Neuronal stem cell (in vitro differentiated cells): Measurements from ENCODE around the gene CLNK.

Source experiments
- DNase-seq: peaks from one replicate; pipeline ENCODE4 v3.0.0-alpha.2; 2013; ENCODE audit warnings: low spot score
- H2AFZ ChIP-seq: one replicate; pipeline ENCODE4 v1.6.1; 2013; ENCODE audit warnings: mild to moderate bottlenecking, low read length, inconsistent platforms
- H2AK5ac ChIP-seq: 2 replicates; pipeline ENCODE4 v1.6.1; 2013; ENCODE audit warnings: low read depth, mild to moderate bottlenecking, inconsistent platforms, low read length, moderate library complexity, mixed read lengths
- H2BK120ac ChIP-seq: 2 replicates; pipeline ENCODE4 v1.6.1; 2013; ENCODE audit warnings: low read depth, mild to moderate bottlenecking, inconsistent platforms, low read length, moderate library complexity, mixed read lengths
- H2BK12ac ChIP-seq: one replicate; pipeline ENCODE4 v1.6.1; 2013; ENCODE audit warnings: low read length, inconsistent platforms
- H2BK15ac ChIP-seq: 2 replicates; pipeline ENCODE4 v1.6.1; 2013; ENCODE audit warnings: mild to moderate bottlenecking, low read length, inconsistent platforms, mixed read lengths
- H2BK5ac ChIP-seq: one replicate; pipeline ENCODE4 v1.6.1; 2013; ENCODE audit warnings: inconsistent platforms, mild to moderate bottlenecking, low read length, moderate library complexity
- H3K14ac ChIP-seq: one replicate; pipeline ENCODE4 v1.6.1; 2013; ENCODE audit warnings: low read length, inconsistent platforms
- H3K18ac ChIP-seq: 2 replicates; pipeline ENCODE4 v1.6.1; 2013; ENCODE audit warnings: low read length, inconsistent platforms
- H3K23ac ChIP-seq: 2 replicates; pipeline ENCODE4 v1.6.1; 2013; ENCODE audit warnings: low read depth, mild to moderate bottlenecking, mixed read lengths, low read length, inconsistent platforms; ENCODE audit not compliant: poor library complexity
- H3K27ac ChIP-seq: replicated peaks from 3 replicates; pipeline ENCODE4 v1.5.1; 2013; ENCODE audit warnings: low read length, inconsistent platforms
- H3K27me3 ChIP-seq, 3 experiments: 2 replicates each; pipeline ENCODE4 v1.6.1; 2013; ENCODE audit warnings: low read length in 3 of 3, mild to moderate bottlenecking in 2 of 3, inconsistent platforms in 1 of 3, low read depth in 1 of 3, mixed read lengths in 1 of 3, moderate library complexity in 1 of 3; ENCODE audit not compliant: control insufficient read depth in 3 of 3, insufficient read depth in 3 of 3
- H3K36me3 ChIP-seq, 2 donors: replicated peaks in 1 of 2; 2 replicates each; pipeline ENCODE4 v1.6.1; 2013; ENCODE audit warnings: low read length in 2 of 2; ENCODE audit not compliant: control insufficient read depth in 2 of 2, insufficient read depth in 2 of 2
- H3K4ac ChIP-seq: 2 replicates; pipeline ENCODE4 v1.6.1; 2013; ENCODE audit warnings: inconsistent platforms, mild to moderate bottlenecking, low read length, moderate library complexity
- H3K4me1 ChIP-seq, 2 donors: 1 replicate in 1 of 2; 2 replicates in 1 of 2; pipeline ENCODE4 v1.6.1; 2013; ENCODE audit warnings: low read length in 2 of 2, low read depth in 1 of 2; ENCODE audit not compliant: control insufficient read depth in 2 of 2, insufficient read depth in 1 of 2
- H3K4me2 ChIP-seq: one replicate; pipeline ENCODE4 v1.6.1; 2013; ENCODE audit warnings: mild to moderate bottlenecking, low read length, inconsistent platforms; ENCODE audit not compliant: insufficient read depth, poor library complexity, severe bottlenecking
- H3K4me3 ChIP-seq, 2 donors: 2 replicates each; pipeline ENCODE4 v1.5.1; 2013; ENCODE audit warnings: low read length in 2 of 2, mild to moderate bottlenecking in 2 of 2, inconsistent platforms in 1 of 2, moderate library complexity in 1 of 2
- H3K79me1 ChIP-seq: one replicate; pipeline ENCODE4 v1.6.1; 2013; ENCODE audit warnings: low read depth, mild to moderate bottlenecking, inconsistent platforms, low read length, moderate library complexity
- H3K9ac ChIP-seq: one replicate; pipeline ENCODE4 v1.6.1; 2013; ENCODE audit warnings: mild to moderate bottlenecking, low read depth, low read length, inconsistent platforms; ENCODE audit not compliant: poor library complexity
- H3K9me3 ChIP-seq, 2 donors: replicated peaks in 1 of 2; 2 replicates each; pipeline versions ENCODE3 to v1.6.1; 2013; ENCODE audit warnings: low read length in 2 of 2, mild to moderate bottlenecking in 2 of 2, inconsistent platforms in 1 of 2, low read depth in 1 of 2, mixed read lengths in 1 of 2, moderate library complexity in 1 of 2; ENCODE audit not compliant: control insufficient read depth in 2 of 2, insufficient read depth in 1 of 2
- H4K8ac ChIP-seq: one replicate; pipeline ENCODE4 v1.6.1; 2013; ENCODE audit warnings: low read depth, mild to moderate bottlenecking, inconsistent platforms, low read length, moderate library complexity
- H4K91ac ChIP-seq: one replicate; pipeline ENCODE4 v1.6.1; 2013; ENCODE audit warnings: low read length, low read depth, mild to moderate bottlenecking, inconsistent platforms; ENCODE audit not compliant: poor library complexity
- WGBS, 2 donors: extraction: QIAGEN DNeasy Blood & Tissue Kit; methylation state at CpG; one replicate each; pipeline ENCODE4 v1.1.7; 2013; ENCODE audit warnings: missing lambda C conversion rate in 2 of 2, mixed read lengths in 1 of 2; ENCODE audit not compliant: insufficient read length in 2 of 2, insufficient replicate concordance in 1 of 2; ENCODE audit errors: extremely low coverage in 2 of 2; 5-methylcytosine and 5-hydroxymethylcytosine counted together

CLNK gene

DNA sequence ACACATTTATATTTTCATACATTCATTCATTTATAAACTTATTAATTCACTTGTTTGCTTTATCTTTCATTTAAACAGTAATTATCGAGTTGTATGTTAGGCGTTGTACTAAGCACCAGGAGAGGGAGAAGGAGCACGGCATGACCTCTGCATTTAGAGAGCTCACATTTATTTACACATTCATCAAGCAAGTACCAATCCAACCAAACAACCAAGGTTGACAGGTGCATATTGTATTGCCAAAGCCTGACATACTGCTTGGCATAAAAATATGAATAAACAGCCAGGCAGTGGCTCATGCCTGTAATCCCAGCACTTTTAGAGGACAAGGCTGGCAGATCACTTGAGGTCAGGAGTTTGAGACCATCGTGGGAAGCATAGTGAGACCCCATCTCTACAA, 37.0 kb upstream of the CLNK start:
- no peak overlapping the region for H3K9ac ChIP-seq
- H3K9me3 ChIP-seq, result peaks cover 0 to 1% of the 10 kb centered on the region in 2 donors
- H3K79me1 ChIP-seq, result no peaks in the 10 kb centered on the region
- H2AFZ ChIP-seq, result no peak overlapping the region
- no peak overlapping the region for H4K8ac ChIP-seq
- H3K4me3 ChIP-seq, result no peak overlapping the region
- no peak for DNase-seq
- H2BK120ac ChIP-seq, result no peak overlapping the region
- H4K91ac ChIP-seq, result no peak overlapping the region
- H2BK15ac ChIP-seq, result no peak overlapping the region
- WGBS, 2 donors, result no CpG with 5 or more reads among the region's 4 CpGs
- no peak overlapping the region for H2BK12ac ChIP-seq
- H3K14ac ChIP-seq, result no peak overlapping the region
- peaks cover 0 to 2% of the 10 kb centered on the region in 2 donors for H3K4me1 ChIP-seq
- no peaks in the 10 kb centered on the region for H3K27me3 ChIP-seq
- H3K27ac ChIP-seq, result no peak overlapping the region
- H2AK5ac ChIP-seq, result no peak overlapping the region
- no peak overlapping the region for H3K4ac ChIP-seq
- H3K23ac ChIP-seq, result no peak overlapping the region
- H3K18ac ChIP-seq, result no peak overlapping the region
- H2BK5ac ChIP-seq, result no peak overlapping the region
- H3K4me2 ChIP-seq, result no peak overlapping the region
- no peaks in the 10 kb centered on the region for H3K36me3 ChIP-seq

DNA sequence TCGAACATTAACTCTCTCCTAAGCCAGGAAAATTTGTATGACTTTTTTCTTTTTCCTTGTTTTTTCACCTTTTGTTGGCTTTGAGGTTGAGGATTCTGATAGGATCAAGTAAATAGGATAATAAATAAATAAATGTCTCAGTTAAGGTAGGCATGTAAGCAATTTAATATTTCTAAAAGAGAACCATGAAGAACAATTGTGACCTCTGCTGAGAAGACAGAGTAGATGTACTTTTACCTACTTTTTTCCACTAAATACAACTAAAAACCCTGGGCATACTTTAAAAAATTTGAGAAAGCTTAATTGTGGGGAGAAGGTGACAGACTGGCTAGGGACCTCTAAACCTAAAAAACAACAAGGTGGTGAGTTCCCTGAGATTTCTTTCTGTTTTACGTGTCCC, 31.6 kb upstream of the CLNK start:
- Histone ChIP-seq H4K8ac (no peak overlapping the region), H3K9ac (no peak overlapping the region), H3K27ac (no peak overlapping the region), H3K18ac (no peak overlapping the region), H3K4me2 (no peak overlapping the region), H3K23ac (no peak overlapping the region), H3K9me3 (peaks cover 3 to 7% of the 10 kb centered on the region in 2 donors), H2AFZ (no peak overlapping the region), H2AK5ac (no peak overlapping the region), H2BK12ac (no peak overlapping the region), H3K4me1 (peaks cover 0 to 1% of the 10 kb centered on the region in 2 donors), H3K4ac (no peak overlapping the region), H2BK5ac (no peak overlapping the region), H3K4me3 (no peak overlapping the region), H3K27me3 (no peaks in the 10 kb centered on the region), H3K79me1 (no peaks in the 10 kb centered on the region), H3K14ac (no peak overlapping the region), H3K36me3 (no peaks in the 10 kb centered on the region), H2BK120ac (no peak overlapping the region), H2BK15ac (no peak overlapping the region), H4K91ac (no peak overlapping the region)
- WGBS, 2 donors, result no CpG with 5 or more reads among the region's 2 CpGs
- DNase-seq, result no peak

DNA sequence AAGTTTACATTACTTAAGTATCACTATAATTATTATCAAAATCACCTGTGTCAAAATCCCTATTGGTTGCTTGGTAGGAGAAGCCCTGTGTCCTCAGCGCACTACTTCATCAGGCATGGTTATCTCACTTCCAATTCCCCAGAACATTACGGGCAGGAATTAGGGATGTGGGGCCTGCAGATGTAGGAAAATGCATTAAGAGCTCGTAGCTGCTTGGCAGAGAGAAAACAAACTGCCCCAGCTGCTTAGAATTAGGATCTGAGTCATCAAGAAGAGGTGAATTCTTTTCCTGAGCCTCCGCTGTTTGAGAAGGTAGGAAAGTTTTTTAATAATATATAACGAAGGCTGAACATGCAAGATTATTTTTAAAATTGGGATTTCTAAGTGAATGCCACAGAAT, 31.1 kb upstream of the CLNK start:
- Histone ChIP-seq H4K8ac (no peak overlapping the region), H3K27me3 (no peaks in the 10 kb centered on the region), H3K36me3 (no peaks in the 10 kb centered on the region), H3K14ac (no peak overlapping the region), H2BK120ac (no peak overlapping the region), H3K4me3 (no peak overlapping the region), H3K9ac (no peak overlapping the region), H3K23ac (no peak overlapping the region), H3K4me2 (no peak overlapping the region), H3K4me1 (peaks cover 0 to 1% of the 10 kb centered on the region in 2 donors), H3K27ac (no peak overlapping the region), H2BK5ac (no peak overlapping the region), H3K4ac (no peak overlapping the region), H4K91ac (no peak overlapping the region), H3K9me3 (peaks cover 3 to 7% of the 10 kb centered on the region in 2 donors), H2AFZ (no peak overlapping the region), H3K79me1 (no peaks in the 10 kb centered on the region), H3K18ac (no peak overlapping the region), H2BK15ac (no peak overlapping the region), H2BK12ac (no peak overlapping the region), H2AK5ac (no peak overlapping the region)
- no peak for DNase-seq
- no CpG with 5 or more reads among the region's 5 CpGs for WGBS, 2 donors

- Histone ChIP-seq H3K36me3 (no peaks in the 10 kb centered on the region), H3K14ac (no peak overlapping the region), H2BK15ac (no peak overlapping the region), H2BK12ac (no peak overlapping the region), H3K79me1 (no peaks in the 10 kb centered on the region), H2AFZ (no peak overlapping the region), H3K9ac (no peak overlapping the region), H3K9me3 (peaks cover 3 to 7% of the 10 kb centered on the region in 2 donors), H3K18ac (no peak overlapping the region), H2BK120ac (no peak overlapping the region), H3K4me3 (no peak overlapping the region), H3K27me3 (no peaks in the 10 kb centered on the region), H3K4ac (no peak overlapping the region), H2BK5ac (no peak overlapping the region), H4K8ac (no peak overlapping the region), H3K4me1 (peaks cover 0 to 1% of the 10 kb centered on the region in 2 donors), H4K91ac (no peak overlapping the region), H3K4me2 (no peak overlapping the region), H2AK5ac (no peak overlapping the region), H3K27ac (no peak overlapping the region), H3K23ac (no peak overlapping the region)
- WGBS, 2 donors, result no CpG with 5 or more reads among the region's 4 CpGs
- DNase-seq, result no peak
Measured at GRCh38 chr4:10715135-10715534, 30.6 kb upstream of the CLNK start.
